Activated T-cell treated with anti-CD3 and anti-CD28 coated beads for 1 hour (primary cell): ENCODE data around the gene ENTHD1.

Source experiments
- DNase-seq: peaks from one replicate; pipeline ENCODE4 v3.0.0-alpha.2; 2020; ENCODE audit warnings: low read depth

ENTHD1 gene

DNA sequence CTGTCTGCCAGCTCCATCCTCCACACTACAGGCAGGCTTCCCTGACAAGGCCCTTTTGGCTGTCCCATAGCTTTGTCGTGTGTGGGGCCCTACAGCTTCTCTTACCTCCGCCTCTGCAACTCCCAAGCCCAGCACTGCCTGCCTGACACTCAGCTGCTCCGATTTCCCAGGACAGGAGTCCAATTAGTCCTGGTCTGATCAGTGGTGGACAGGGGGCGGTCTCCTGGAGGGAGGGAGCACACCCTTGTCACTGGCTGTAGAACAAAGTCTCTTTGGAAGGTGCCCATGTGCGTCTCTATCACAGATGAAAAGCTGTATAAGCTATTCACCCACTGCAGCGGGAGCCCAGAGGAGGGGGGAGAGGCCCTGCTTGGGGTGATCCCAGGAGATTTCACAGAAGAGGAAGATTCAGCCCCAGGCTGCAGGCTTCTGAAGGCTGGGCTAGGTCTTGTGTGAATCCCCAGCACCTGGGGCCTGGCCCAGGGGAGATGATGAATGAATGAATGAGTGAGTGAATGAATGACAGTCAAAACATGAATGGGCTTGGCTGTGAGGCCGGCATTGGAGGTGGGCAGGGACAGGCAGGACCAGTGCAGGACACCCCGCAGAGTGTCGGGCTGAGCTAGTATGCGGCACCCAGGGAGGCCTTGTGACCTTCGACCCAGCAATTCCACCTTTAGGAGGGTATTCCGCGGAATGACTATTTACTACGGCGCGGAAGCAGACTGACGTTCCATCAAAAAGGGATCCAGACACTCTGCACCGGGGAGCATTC, 180.6 kb downstream of the ENTHD1 start:
- no peak for DNase-seq

GRCh38 chr22:39712081-39712480, 181.5 kb downstream of the ENTHD1 start:
- DNase-seq: no peak

GRCh38 chr22:39710380-39711150, 183.0 kb downstream of the ENTHD1 start:
- no peak for DNase-seq

- no peak for DNase-seq
Measured at GRCh38 chr22:39707816-39708215, 185.7 kb downstream of the ENTHD1 start.

- no peak for DNase-seq
Measured at GRCh38 chr22:39707351-39707750, 186.2 kb downstream of the ENTHD1 start.

- no peak for DNase-seq
Measured at GRCh38 chr22:39706376-39707140, 187.0 kb downstream of the ENTHD1 start.

DNA sequence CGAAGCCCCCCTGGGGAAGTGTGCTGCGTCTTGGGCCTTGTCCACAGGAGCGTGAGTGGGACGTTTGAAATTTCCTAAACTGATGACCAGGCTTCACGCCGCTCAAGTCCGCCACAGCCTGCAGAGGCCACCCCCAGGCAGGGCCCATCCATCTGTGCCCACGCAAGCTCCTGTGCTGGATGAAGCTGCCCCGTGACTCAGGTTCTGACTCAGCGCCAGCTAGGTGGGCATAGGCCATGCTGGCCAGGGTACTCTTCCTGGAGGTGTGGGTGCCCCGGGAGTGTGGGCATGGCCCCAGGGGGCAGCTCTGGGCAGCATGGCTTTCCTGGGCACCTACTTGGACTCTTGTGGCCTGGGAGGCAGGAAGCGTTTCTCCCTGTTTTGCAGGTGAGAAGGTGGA, 188.2 kb downstream of the ENTHD1 start:
- no peak for DNase-seq

GRCh38 chr22:39703928-39704639, 189.5 kb downstream of the ENTHD1 start:
- DNase-seq: no peak

DNA sequence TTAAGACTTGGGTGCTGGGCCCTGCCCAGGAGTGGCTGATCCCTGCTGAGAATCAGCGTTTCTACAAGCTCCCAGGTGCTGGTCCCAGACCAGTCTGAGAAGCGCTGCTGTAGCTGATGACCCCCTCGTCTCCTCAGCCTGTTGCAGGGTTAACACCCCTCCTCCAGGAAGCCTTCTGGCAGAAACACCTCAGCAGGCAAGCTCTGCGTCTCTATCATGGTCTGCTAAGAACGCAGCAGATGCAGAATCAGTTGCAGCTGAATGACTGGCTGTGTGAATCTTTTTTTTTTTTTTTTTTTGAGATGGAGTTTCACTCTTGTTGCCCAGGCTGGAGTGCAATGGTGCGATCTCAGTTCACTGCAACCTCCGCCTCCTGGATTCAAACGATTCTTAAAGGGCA, 190.5 kb downstream of the ENTHD1 start:
- no peak for DNase-seq

- DNase-seq: no peak
Measured at GRCh38 chr22:39700565-39700964, 193.0 kb downstream of the ENTHD1 start.

DNA sequence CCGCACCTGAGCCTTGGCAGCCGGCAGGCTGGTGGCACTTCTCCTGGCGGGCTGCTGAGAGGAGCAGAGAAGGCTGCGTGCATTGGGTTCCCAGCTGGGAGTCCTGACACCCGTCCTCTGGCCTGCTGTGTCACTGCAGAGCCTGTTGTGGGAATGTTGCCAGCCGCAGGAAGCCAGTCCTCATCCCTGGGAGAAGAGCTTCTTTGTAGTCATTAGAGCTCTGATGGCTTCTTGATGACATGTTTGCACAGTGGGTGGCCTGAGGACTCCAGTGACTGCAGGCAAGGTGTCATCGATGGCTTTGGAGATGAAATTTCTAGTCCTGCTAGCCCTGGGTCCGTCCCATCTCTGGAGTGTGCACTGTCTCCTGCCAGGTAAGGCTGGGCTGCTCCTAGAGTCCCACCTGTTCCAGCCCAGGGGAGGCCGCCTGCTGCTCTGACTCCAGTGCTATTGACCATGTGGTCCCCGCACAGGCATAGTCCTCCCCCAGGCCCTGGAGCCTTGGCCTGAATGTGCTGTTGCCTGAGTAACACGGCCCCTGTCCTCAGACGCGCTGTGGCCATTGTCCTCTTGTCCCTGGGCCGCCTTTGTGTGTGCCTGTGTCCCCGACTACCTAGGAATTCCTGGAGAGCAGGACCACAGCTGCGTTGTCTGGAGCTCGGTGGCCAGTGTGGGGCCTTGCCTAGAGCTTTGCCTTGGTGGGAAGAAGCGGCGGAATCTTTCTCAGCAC, 193.8 kb downstream of the ENTHD1 start:
- no peak for DNase-seq

DNA sequence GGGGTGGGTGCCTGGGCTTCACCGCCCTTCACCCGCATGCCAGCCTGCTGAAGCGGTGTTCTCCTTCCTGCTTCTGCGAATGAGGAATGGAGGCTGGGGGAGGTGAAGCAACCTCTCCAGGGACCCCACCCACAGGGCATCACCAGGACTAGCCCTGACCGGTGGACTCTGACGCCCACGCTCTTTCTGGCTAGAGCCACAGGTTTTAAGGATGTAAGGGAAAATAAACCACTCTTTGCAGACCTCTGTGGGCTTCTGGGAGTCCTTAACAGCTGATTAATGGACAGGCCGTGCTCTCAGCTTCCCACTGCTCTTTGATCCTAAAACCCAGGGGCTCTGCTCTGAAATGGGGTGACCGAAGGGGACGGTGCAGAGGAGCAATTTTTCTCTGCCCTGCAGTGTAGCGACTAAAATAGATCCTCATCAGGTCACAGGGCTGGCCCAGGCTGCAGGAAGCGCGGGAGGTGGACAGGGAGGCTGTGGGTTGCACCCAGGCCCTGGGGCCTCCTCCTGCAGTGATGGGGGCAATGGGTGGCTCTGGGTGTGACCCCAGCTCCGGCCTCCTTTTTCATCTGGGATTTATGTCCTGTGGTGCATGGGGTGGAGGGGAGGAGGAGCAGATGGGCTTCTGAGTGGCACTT, 195.7 kb downstream of the ENTHD1 start:
- DNase-seq: no peak

DNA sequence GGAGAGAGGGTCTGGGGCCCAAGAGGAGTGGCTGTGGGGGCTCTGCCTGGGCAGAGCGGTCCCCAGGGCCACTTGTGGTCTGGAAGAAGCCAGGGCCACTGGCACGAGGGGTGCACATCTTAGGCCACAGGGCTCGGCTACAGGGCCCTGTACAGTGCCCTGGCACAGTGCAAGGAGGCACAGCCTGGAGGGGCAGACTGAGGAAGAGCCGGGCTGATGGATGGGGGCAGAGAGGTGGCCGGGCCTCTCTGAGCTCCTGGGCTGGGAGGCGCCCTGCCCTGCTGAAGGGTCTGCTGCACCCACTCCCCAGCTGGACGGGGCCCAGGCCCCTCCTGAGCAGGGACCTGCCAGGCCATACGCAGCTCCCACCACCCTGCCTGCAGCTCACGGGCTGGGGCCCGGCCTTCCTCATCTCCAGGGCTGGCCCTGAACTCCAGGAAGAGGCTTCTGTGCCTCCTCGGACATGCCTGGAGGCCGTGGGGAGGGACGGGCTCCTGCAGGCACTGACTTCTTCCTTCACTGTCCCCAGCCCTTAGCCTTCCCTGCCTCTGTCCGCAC, 199.5 kb downstream of the ENTHD1 start:
- DNase-seq: no peak
